H1 (cell line): ENCODE measurements around the gene MAP3K10. TPM values are rescaled to one million over a fixed set of nuclear protein-coding genes. Genes with fewer than 3 reads are reported as not detected.

Experiments used
- CHD1 ChIP-seq: IDR thresholded peaks from 2 replicates; pipeline ENCODE4 v1.6.1; 2012; ENCODE audit warnings: low read depth, low read length, improper control_type of control experiment
- SIX5 ChIP-seq: IDR thresholded peaks from 2 replicates; pipeline ENCODE4 v1.6.1; 2011; ENCODE audit warnings: mild to moderate bottlenecking, low read depth, low read length
- polyA plus RNA-seq, 7 experiments: library from polyadenylated mRNA; depleted of rRNA in 3 of 7; stranded (reverse) in 5 of 7; unstranded in 2 of 7; fragments of >200 nt in 5 of 7; fragments of 200-250 nt in 2 of 7; gene quantifications; 1 replicate in 5 of 7; 2 replicates in 1 of 7; 4 replicates in 1 of 7; pipeline versions ENCODE4 v1.2.1 to v1.2.3, GENCODE V29; 2011 to 2013; ENCODE audit warnings: missing spikeins in 2 of 7, mixed read lengths in 2 of 7
- total RNA-seq: library from RNA; stranded (reverse); fragmentation: NEBNext Ultra II Directional; extraction: Animal tissue kit (Norgen Biotek cat#: 25700); gene quantifications from 2 replicates; pipeline ENCODE4 v1.2.1, GENCODE V29; 2021

The MAP3K10 gene
- total and polyA plus RNA-seq, 2 of the 8 experiments (the other 6 are each of a cell fraction or from before 2014, with no cell fraction given), result 4.9 to 15.9 TPM

- TF ChIP-seq SIX5, result no peak
- TF ChIP-seq CHD1, result no peak
- TF ChIP-seq, all 59 proteins: peak for 0
These were observed 49.1 kb downstream of the MAP3K10 start (continued) for GRCh38 chr19:40240332-40240731.
